ENCODE results near the gene TFAP2B.

TFAP2B gene

DNA sequence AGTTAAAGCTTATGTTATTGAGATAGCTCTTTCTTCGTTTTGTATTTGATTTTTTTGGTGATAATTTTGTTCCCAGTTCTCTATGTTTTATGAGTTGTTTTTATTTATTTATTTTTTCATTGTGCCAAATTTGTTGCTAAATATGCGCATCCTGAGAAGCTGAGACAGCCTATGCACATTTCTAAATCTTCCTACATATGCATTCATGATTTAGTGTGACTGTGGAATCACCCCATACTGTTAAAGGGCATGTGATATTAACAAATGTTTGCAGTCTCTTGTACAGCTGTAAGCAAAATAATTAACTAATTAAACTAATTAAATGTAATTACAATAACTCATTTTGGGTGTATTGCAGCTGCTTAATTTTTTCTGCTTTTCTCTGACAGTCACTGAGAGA is 10.4 kb downstream of the TFAP2B start:
- H3K27ac ChIP-seq (replicated peaks): no peak overlapping the region
- no peak overlapping the region for H3K4me3 ChIP-seq (replicated peaks; ENCODE audit: insufficient read depth, low read length)
- DNase-seq (ENCODE audit: low read depth in 1 of 2, low spot score in 1 of 2): no peak
- TF ChIP-seq SPI1 (IDR thresholded peaks at IDR 0.05; ENCODE audit: borderline replicate concordance, low read depth): no peak
- no peak for TF ChIP-seq GABPA (IDR thresholded peaks at IDR 0.05; ENCODE audit: low read depth)
- TF ChIP-seq, protein P1, sequence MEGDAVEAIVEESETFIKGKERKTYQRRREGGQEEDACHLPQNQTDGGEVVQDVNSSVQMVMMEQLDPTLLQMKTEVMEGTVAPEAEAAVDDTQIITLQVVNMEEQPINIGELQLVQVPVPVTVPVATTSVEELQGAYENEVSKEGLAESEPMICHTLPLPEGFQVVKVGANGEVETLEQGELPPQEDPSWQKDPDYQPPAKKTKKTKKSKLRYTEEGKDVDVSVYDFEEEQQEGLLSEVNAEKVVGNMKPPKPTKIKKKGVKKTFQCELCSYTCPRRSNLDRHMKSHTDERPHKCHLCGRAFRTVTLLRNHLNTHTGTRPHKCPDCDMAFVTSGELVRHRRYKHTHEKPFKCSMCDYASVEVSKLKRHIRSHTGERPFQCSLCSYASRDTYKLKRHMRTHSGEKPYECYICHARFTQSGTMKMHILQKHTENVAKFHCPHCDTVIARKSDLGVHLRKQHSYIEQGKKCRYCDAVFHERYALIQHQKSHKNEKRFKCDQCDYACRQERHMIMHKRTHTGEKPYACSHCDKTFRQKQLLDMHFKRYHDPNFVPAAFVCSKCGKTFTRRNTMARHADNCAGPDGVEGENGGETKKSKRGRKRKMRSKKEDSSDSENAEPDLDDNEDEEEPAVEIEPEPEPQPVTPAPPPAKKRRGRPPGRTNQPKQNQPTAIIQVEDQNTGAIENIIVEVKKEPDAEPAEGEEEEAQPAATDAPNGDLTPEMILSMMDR (IDR thresholded peaks at IDR 0.05; ENCODE audit: insufficient read depth, low read length): no peak
- TF ChIP-seq POLR2AphosphoS5 (IDR thresholded peaks at IDR 0.05; ENCODE audit: low read depth): no peak
- no peak for TF ChIP-seq REST (IDR thresholded peaks at IDR 0.05; ENCODE audit: insufficient replicate concordance, low read depth)
- peaks cover 62% of the 10 kb centered on the region for H3K27me3 ChIP-seq (ENCODE audit: insufficient read depth, poor library complexity, severe bottlenecking)

- no peak for TF ChIP-seq REST (IDR thresholded peaks at IDR 0.05; ENCODE audit: insufficient replicate concordance, low read depth)
- TF ChIP-seq, protein P1 (IDR thresholded peaks at IDR 0.05; ENCODE audit: insufficient read depth, low read length): no peak
- TF ChIP-seq POLR2AphosphoS5 (IDR thresholded peaks at IDR 0.05; ENCODE audit: low read depth): no peak
- TF ChIP-seq GABPA (IDR thresholded peaks at IDR 0.05; ENCODE audit: low read depth): no peak
- no peak for TF ChIP-seq SPI1 (IDR thresholded peaks at IDR 0.05; ENCODE audit: borderline replicate concordance, low read depth)
- H3K27me3 ChIP-seq (ENCODE audit: insufficient read depth, poor library complexity, severe bottlenecking): peaks cover 57% of the 10 kb centered on the region
- no peak for DNase-seq (ENCODE audit: low read depth in 1 of 2, low spot score in 1 of 2)
- no peak overlapping the region for H3K4me3 ChIP-seq (replicated peaks; ENCODE audit: insufficient read depth, low read length)
- no peak overlapping the region for H3K27ac ChIP-seq (replicated peaks)
Measured at GRCh38 chr6:50829898-50830444, 11.3 kb downstream of the TFAP2B start.

DNA sequence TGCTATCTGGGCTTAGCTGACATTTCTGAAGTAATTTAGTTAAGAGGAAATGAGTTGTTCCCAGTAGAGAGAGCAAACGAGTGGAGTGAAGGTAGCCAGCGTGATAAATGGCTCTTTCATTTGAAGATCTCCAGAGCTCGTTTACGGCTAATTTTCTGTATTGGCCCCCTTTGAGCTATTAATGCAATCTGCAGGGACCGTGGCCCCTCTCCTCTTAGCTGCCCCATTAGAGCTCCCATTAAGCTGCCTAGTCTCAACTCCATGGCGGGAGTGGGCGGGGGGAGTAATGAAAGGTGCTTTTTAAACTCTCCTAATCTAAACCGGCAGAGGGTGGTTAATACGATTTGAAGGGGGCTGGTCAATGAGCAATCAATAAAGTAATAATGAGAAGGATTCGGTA is 12.5 kb downstream of the TFAP2B start:
- peaks cover 55% of the 10 kb centered on the region for H3K27me3 ChIP-seq (ENCODE audit: insufficient read depth, poor library complexity, severe bottlenecking)
- no peak for DNase-seq (ENCODE audit: low read depth in 1 of 2, low spot score in 1 of 2)
- no peak overlapping the region for H3K27ac ChIP-seq (replicated peaks)
- TF ChIP-seq SPI1 (IDR thresholded peaks at IDR 0.05; ENCODE audit: borderline replicate concordance, low read depth): no peak
- TF ChIP-seq, protein P1 (IDR thresholded peaks at IDR 0.05; ENCODE audit: insufficient read depth, low read length): no peak
- no peak for TF ChIP-seq REST (IDR thresholded peaks at IDR 0.05; ENCODE audit: insufficient replicate concordance, low read depth)
- no peak for TF ChIP-seq GABPA (IDR thresholded peaks at IDR 0.05; ENCODE audit: low read depth)
- TF ChIP-seq POLR2AphosphoS5 (IDR thresholded peaks at IDR 0.05; ENCODE audit: low read depth): no peak
- no peak overlapping the region for H3K4me3 ChIP-seq (replicated peaks; ENCODE audit: insufficient read depth, low read length)
